GM12878 (cell line): ENCODE results near the gene CORO7. TPM values are rescaled to one million over a fixed set of nuclear protein-coding genes. Genes with fewer than 3 reads are reported as not detected.
A peak's percentile ranks its signal among the peaks of the same experiment; 100 is the strongest.

ENCODE experiments used
- ATAC-seq: fragments of 200-7000 bp; cut with Tn5 transposase; 3 replicates; pipeline ENCODE4 v1.9.1; 2020; ENCODE audit warnings: mild to moderate bottlenecking, moderate library complexity
- BruUV-seq: library from RNA; stranded (reverse); fragments of 400-500 nt; replicated peaks from 2 replicates; lab custom pipeline; 2021; lab: Mats Ljungman, UMichigan
- CTCF ChIA-PET: fragments of 300-600 bp; sonication (Branson Sonifier 250); formaldehyde crosslinking; extraction: SDS; loops from one replicate; lab custom pipeline; 2021; ENCODE audit warnings: inconsistent platforms; lab: Yijun Ruan, JAX
- POLR2A ChIA-PET: fragments of 350-600 bp; formaldehyde crosslinking; extraction: SDS; loops from one replicate; lab custom pipeline; 2021; ENCODE audit warnings: inconsistent platforms; lab: Charles Lee
- RAD21 ChIA-PET: fragments of 300-600 bp; sonication (Branson Sonifier 250); formaldehyde crosslinking; loops from one replicate; lab custom pipeline; 2023; ENCODE audit warnings: antibody characterized with exemption; ENCODE audit not compliant: unreplicated experiment; lab: Charles Lee
- SMC1A ChIA-PET: fragments of 300-600 bp; sonication (Branson Sonifier 250); formaldehyde crosslinking; loops from one replicate; lab custom pipeline; 2023; ENCODE audit not compliant: unreplicated experiment, uncharacterized antibody; lab: Charles Lee
- DNase-seq: peaks from one replicate; pipeline ENCODE4 v3.0.0-alpha.2; 2011; ENCODE audit warnings: low read depth, low spot score
- FAIRE-seq: peaks from 3 replicates; lab custom pipeline; 2011; peaks lifted over from hg19 to GRCh38; lab: Jason Lieb, UNC
- H2AFZ ChIP-seq: 2 replicates; pipeline ENCODE4 v1.6.0; 2011; ENCODE audit warnings: low read depth, low read length, control low read depth; ENCODE audit not compliant: control insufficient read depth
- H3K27ac ChIP-seq: 2 replicates; pipeline ENCODE4 v1.5.1; 2011; ENCODE audit warnings: control low read depth; ENCODE audit not compliant: control insufficient read depth, insufficient read depth
- H3K27me3 ChIP-seq, 2 experiments: replicated peaks in 1 of 2; 2 replicates each; pipeline versions ENCODE4 v1.6.0 to v1.6.1; 2011; ENCODE audit warnings: low read length in 1 of 2; ENCODE audit not compliant: control insufficient read depth in 2 of 2, insufficient read depth in 2 of 2
- H3K36me3 ChIP-seq, 2 experiments: 2 replicates each; pipeline ENCODE4 v1.5.1; 2011; ENCODE audit warnings: low read length in 1 of 2; ENCODE audit not compliant: control insufficient read depth in 2 of 2, insufficient read depth in 2 of 2
- H3K4me1 ChIP-seq: 2 replicates; pipeline ENCODE4 v1.6.1; 2011; ENCODE audit warnings: mild to moderate bottlenecking, low read length, moderate library complexity, mixed read lengths; ENCODE audit not compliant: control insufficient read depth, insufficient read depth
- H3K4me2 ChIP-seq: 2 replicates; pipeline ENCODE4 v1.6.0; 2011; ENCODE audit warnings: control low read depth; ENCODE audit not compliant: control insufficient read depth, insufficient read depth
- H3K4me3 ChIP-seq: fragments of 200-600 bp; sonication (generic); 2 replicates; pipeline ENCODE4 v1.5.1; 2016
- H3K79me2 ChIP-seq: 2 replicates; pipeline ENCODE4 v1.6.0; 2011; ENCODE audit warnings: low read length; ENCODE audit not compliant: control insufficient read depth, insufficient read depth
- H3K9ac ChIP-seq: 2 replicates; pipeline ENCODE4 v1.8.0; 2011; ENCODE audit warnings: low read length, control low read depth, mixed read lengths; ENCODE audit not compliant: control insufficient read depth, insufficient read depth
- H3K9me3 ChIP-seq: replicated peaks from 3 replicates; pipeline ENCODE4 v1.5.1; 2011; ENCODE audit warnings: mild to moderate bottlenecking, low read length; ENCODE audit not compliant: control insufficient read depth, insufficient read depth
- H4K20me1 ChIP-seq: 2 replicates; pipeline ENCODE4 v1.6.0; 2011; ENCODE audit not compliant: control insufficient read depth, insufficient read depth
- JUND ChIP-seq: IDR thresholded peaks from 2 replicates; pipeline ENCODE4 v1.6.1; 2012; ENCODE audit warnings: low read depth, mild to moderate bottlenecking, low read length, improper control_type of control experiment, moderate library complexity
- SMARCA5 ChIP-seq: fragments of 450-650 bp; IDR thresholded peaks from 2 replicates; pipeline ENCODE4 v1.6.1; 2017; ENCODE audit warnings: mild to moderate bottlenecking
- WGBS: methylation state at CpG from one replicate; pipeline ENCODE4 v1.1.6; 2016; ENCODE audit warnings: low lambda C conversion rate; ENCODE audit not compliant: insufficient replicate concordance, insufficient coverage; ENCODE audit errors: missing lambda C conversion rate; 5-methylcytosine and 5-hydroxymethylcytosine counted together
- in situ Hi-C: fragments of 300-500 bp; cut with MboI; formaldehyde crosslinking; loops from 9 replicates; pipeline ENCODE4 v1.14.3; 2018; ENCODE audit warnings: mixed read lengths
- intact Hi-C: fragments of 100-400 bp; cut with micrococcal nuclease; formaldehyde crosslinking; loops from one replicate; pipeline ENCODE4 v1.14.2; 2022; ENCODE audit not compliant: unreplicated experiment
- polyA plus RNA-seq, 11 experiments: library from polyadenylated mRNA; depleted of rRNA in 4 of 11; unstranded in 6 of 11; stranded (reverse) in 5 of 11; fragments of >200 nt; fragmentation: Nextera tagmentation in 4 of 11; fragmentation: Illumina TruSeq in 1 of 11; extraction: Ambion mirVana in 4 of 11; extraction: Trizol in 1 of 11; gene quantifications; 1 replicate in 1 of 11; 2 replicates in 10 of 11; pipeline versions ENCODE4 v1.2.1 to v1.2.3, GENCODE V29; 2011 to 2016; ENCODE audit warnings: inconsistent platforms in 2 of 11, missing spikeins in 2 of 11, low read depth in 1 of 11
- total RNA-seq, 4 experiments: library from RNA; depleted of rRNA in 3 of 4; stranded (reverse); fragments of >200 nt in 3 of 4; fragmentation: Illumina TruSeq in 1 of 4; extraction: Trizol in 1 of 4; gene quantifications; 2 replicates each; pipeline versions ENCODE4 v1.2.1 to v1.2.3, GENCODE V29; 2013 to 2021
- TF ChIP-seq, protein P1 (sequence below): IDR thresholded peaks from 2 replicates; pipeline ENCODE4 v1.6.1; 2011; ENCODE audit warnings: borderline replicate concordance, low read depth, mild to moderate bottlenecking, moderate library complexity, low read length; ENCODE audit not compliant: insufficient read depth, poor library complexity, severe bottlenecking

CORO7 gene
- total and polyA plus RNA-seq, 10 of the 15 experiments (the other 5 are each of a cell fraction or from before 2014, with no cell fraction given), result 0.64 to 89.2 (median 43.7) TPM

DNA sequence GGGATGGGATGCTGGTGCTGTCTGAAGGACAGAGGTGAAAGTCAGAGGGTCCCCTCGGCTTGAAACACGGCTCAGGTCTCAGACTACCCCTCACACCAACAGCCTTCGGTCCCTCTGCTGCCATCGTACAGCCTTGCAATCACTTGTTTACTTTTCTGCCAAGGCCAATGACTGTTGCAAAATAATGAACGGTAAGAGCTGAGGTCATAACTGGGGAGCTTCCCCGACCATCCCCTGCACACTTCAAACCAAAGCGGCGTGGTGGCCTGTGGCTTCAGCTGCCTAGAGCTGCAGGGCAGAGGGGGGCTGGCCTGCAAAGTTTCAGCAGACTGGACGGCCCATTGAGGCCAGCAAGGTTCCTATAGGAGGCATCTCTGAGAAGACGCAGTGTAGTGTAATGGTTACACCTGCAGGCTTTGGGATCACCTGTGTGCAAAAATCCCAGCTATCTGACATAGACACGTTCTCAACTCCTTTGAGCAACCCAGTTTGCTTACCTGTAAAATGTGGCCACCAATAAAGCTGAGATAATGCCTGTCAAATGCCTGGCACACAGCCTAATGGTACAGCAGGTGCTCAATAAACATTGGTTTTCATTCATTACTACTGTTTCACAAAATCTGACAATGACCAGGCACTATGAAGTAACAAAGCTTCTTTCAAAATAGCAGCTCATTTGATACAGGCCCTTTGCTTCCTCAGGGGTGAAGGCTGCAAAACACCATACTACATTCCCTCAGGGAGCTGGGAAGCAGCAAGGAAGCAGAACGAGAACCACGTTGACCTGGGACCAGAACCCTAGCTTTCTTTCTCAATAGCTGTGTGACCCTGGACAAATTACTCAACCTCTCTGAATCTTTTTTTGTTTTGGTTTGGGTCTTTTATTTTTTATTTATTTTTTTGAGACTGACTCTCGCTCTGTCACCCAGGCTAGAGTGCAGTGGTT is 70.3 kb downstream of the CORO7 start:
- Histone ChIP-seq H4K20me1 (peaks cover 6% of the 10 kb centered on the region; the same call in 1 of the 2 replicates), H3K4me3 (no peak overlapping the region), H3K4me1 (no peaks in the 10 kb centered on the region), H3K9me3 (no peaks in the 10 kb centered on the region), H3K4me2 (no peak overlapping the region), H3K27me3 (no peaks in the 10 kb centered on the region), H3K27ac (no peak overlapping the region), H3K9ac (no peak overlapping the region), H2AFZ (no peak overlapping the region), H3K36me3 (peaks cover 1 to 3% of the 10 kb centered on the region in 2 experiments), H3K79me2 (peaks cover 28% of the 10 kb centered on the region)
- 79% methylated on average over 14 of the region's 14 CpGs for WGBS
- intact Hi-C loops, result no loop called here
- TSS peak; percentile 18 for BruUV-seq
- CTCF ChIA-PET, result interaction anchor here (0.8 to 2.6 kb wide), 6 partner anchors 11 to 57 kb away, joined by 3 to 11 read pairs (median 4); no protein-coding TSS in a partner anchor
- RAD21 ChIA-PET, result interaction anchor here (1.1 to 1.7 kb wide), 3 partner anchors 16 to 56 kb away, joined by 3 read pairs; no protein-coding TSS in a partner anchor
- SMC1A ChIA-PET, result interaction anchor here (0.8 to 0.9 kb wide), 2 partner anchors 57 to 405 kb away, joined by 3 read pairs; no protein-coding TSS in a partner anchor
- POLR2A ChIA-PET, result no interaction called here
- ATAC-seq, result peak; percentile 16; the same call in 2 of the 3 replicates
- no peak for FAIRE-seq
- in situ Hi-C loops, result no loop called here
- TF ChIP-seq, protein P1, sequence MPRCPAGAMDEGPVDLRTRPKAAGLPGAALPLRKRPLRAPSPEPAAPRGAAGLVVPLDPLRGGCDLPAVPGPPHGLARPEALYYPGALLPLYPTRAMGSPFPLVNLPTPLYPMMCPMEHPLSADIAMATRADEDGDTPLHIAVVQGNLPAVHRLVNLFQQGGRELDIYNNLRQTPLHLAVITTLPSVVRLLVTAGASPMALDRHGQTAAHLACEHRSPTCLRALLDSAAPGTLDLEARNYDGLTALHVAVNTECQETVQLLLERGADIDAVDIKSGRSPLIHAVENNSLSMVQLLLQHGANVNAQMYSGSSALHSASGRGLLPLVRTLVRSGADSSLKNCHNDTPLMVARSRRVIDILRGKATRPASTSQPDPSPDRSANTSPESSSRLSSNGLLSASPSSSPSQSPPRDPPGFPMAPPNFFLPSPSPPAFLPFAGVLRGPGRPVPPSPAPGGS, result no peak
- no peak for TF ChIP-seq JUND
- 0 out of 2 replicates have a peak, but pooled peaks have one; percentile 30 for TF ChIP-seq SMARCA5
- no peak for DNase-seq
